Measurements from ENCODE around the gene RHO. TPM values are rescaled to one million over a fixed set of nuclear protein-coding genes. Genes with fewer than 3 reads are reported as not detected.

RHO gene
- polyA plus RNA-seq, 1 donor (not counting 4 experiments of a cell fraction or from before 2014, with no cell fraction given) = not detected

GRCh38 chr3:129529436-129530210 lies 1.2 kb downstream of the RHO start:
- Histone ChIP-seq H3K4me3 (ENCODE audit: control insufficient read depth in 2 of 3, extremely low read depth in 1 of 3, insufficient read depth in 2 of 3, low read depth in 1 of 3, low read length in 3 of 3) (no peak overlapping the region), H3K36me3 (ENCODE audit: control insufficient read depth in 2 of 2, extremely low read depth in 1 of 2, insufficient read depth in 2 of 2, low read length in 2 of 2) (no peaks in the 10 kb centered on the region), H3K27ac (ENCODE audit: control insufficient read depth, insufficient read depth, low read length) (no peak overlapping the region), H2AFZ (ENCODE audit: control insufficient read depth, low read length) (no peak overlapping the region), H3K4me1 (ENCODE audit: control insufficient read depth, extremely low read depth, insufficient read depth, low read length) (no peaks in the 10 kb centered on the region), H3K4me2 (ENCODE audit: control insufficient read depth, extremely low read depth, insufficient read depth, low read depth, low read length) (no peak overlapping the region), H3K9me1 (ENCODE audit: control insufficient read depth, extremely low read depth, insufficient read depth, low read length) (no peaks in the 10 kb centered on the region), H3K79me2 (ENCODE audit: control insufficient read depth, insufficient read depth, low read length) (no peaks in the 10 kb centered on the region), H4K20me1 (ENCODE audit: control insufficient read depth, extremely low read depth, insufficient read depth, low read length) (no peaks in the 10 kb centered on the region), H3K9ac (ENCODE audit: control insufficient read depth, extremely low read depth, insufficient read depth, low read length) (no peak overlapping the region), H3K9me3 (ENCODE audit: control insufficient read depth, low read depth, low read length) (no peaks in the 10 kb centered on the region), H3K27me3 (ENCODE audit: control insufficient read depth, extremely low read depth, insufficient read depth, low read length) (peaks cover 8% of the 10 kb centered on the region)
- DNase-seq (ENCODE audit: low read depth, low spot score) (no peak), FAIRE-seq (no peak)
- no peak for TF ChIP-seq EZH2 (IDR thresholded peaks at IDR 0.05; ENCODE audit: low read length)
- no peak for TF ChIP-seq CTCF (optimal IDR thresholded peaks at IDR 0.05 in 1 of 3, IDR thresholded peaks at IDR 0.05 in 1 of 3, conservative IDR thresholded peaks at IDR 0.05 in 1 of 3; ENCODE audit: extremely low read depth in 1 of 3, insufficient read depth in 2 of 3, low read length in 3 of 3)
- dilution Hi-C loops (cut with MboI; ENCODE audit: extremely low pct_ligation_motif_present, low sequenced_read_pairs) = no loop called here

GRCh38 chr3:129530251-129530791 lies 1.9 kb downstream of the RHO start:
- H3K4me1 ChIP-seq (ENCODE audit: control insufficient read depth, extremely low read depth, insufficient read depth, low read length) = no peaks in the 10 kb centered on the region
- no peak overlapping the region for H3K9ac ChIP-seq (ENCODE audit: control insufficient read depth, extremely low read depth, insufficient read depth, low read length)
- dilution Hi-C loops (cut with MboI; ENCODE audit: extremely low pct_ligation_motif_present, low sequenced_read_pairs) = no loop called here
- no peak overlapping the region for H2AFZ ChIP-seq (ENCODE audit: control insufficient read depth, low read length)
- H3K4me2 ChIP-seq (ENCODE audit: control insufficient read depth, extremely low read depth, insufficient read depth, low read depth, low read length) = no peak overlapping the region
- no peaks in the 10 kb centered on the region for H3K9me3 ChIP-seq (ENCODE audit: control insufficient read depth, low read depth, low read length)
- no peaks in the 10 kb centered on the region for H4K20me1 ChIP-seq (ENCODE audit: control insufficient read depth, extremely low read depth, insufficient read depth, low read length)
- FAIRE-seq (no peak), DNase-seq (ENCODE audit: low read depth, low spot score) (no peak)
- no peak overlapping the region for H3K4me3 ChIP-seq (ENCODE audit: control insufficient read depth in 2 of 3, extremely low read depth in 1 of 3, insufficient read depth in 2 of 3, low read depth in 1 of 3, low read length in 3 of 3)
- TF ChIP-seq EZH2 (IDR thresholded peaks at IDR 0.05; ENCODE audit: low read length) (no peak), CTCF (optimal IDR thresholded peaks at IDR 0.05 in 1 of 3, IDR thresholded peaks at IDR 0.05 in 1 of 3, conservative IDR thresholded peaks at IDR 0.05 in 1 of 3; ENCODE audit: extremely low read depth in 1 of 3, insufficient read depth in 2 of 3, low read length in 3 of 3) (no peak)
- no peak overlapping the region for H3K27ac ChIP-seq (ENCODE audit: control insufficient read depth, insufficient read depth, low read length)
- no peaks in the 10 kb centered on the region for H3K9me1 ChIP-seq (ENCODE audit: control insufficient read depth, extremely low read depth, insufficient read depth, low read length)
- no peaks in the 10 kb centered on the region for H3K36me3 ChIP-seq (ENCODE audit: control insufficient read depth in 2 of 2, extremely low read depth in 1 of 2, insufficient read depth in 2 of 2, low read length in 2 of 2)
- H3K27me3 ChIP-seq (ENCODE audit: control insufficient read depth, extremely low read depth, insufficient read depth, low read length) = peaks cover 8% of the 10 kb centered on the region
- H3K79me2 ChIP-seq (ENCODE audit: control insufficient read depth, insufficient read depth, low read length) = no peaks in the 10 kb centered on the region
